GM19193 (cell line): ENCODE data around the gene NUBPL.

Experiments
- POLR2A ChIP-seq: IDR thresholded peaks from 4 replicates; pipeline ENCODE4 v1.6.1; 2011; ENCODE audit not compliant: insufficient read depth, insufficient read length; ENCODE audit errors: extremely low read depth

Gene NUBPL

DNA sequence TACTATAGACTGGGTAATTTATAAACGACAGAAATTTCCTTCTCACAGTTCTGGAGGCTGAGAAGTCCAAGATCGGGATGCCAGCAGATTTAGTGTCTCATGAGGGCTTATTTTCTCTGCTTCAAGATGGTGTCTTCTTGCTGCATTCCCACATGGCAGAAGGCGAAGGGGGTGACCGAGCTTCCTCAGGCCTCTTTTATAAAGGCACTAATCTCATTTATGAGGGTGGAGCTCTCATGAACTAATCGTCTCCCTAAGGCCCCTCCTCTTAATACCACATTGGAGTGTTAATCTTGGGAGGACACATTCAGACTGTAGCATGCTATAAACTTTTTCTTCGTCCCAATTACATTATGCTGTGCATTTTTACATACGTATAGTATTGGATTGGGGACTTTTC is 315.5 kb downstream of the NUBPL start:
- TF ChIP-seq POLR2A: no peak

DNA sequence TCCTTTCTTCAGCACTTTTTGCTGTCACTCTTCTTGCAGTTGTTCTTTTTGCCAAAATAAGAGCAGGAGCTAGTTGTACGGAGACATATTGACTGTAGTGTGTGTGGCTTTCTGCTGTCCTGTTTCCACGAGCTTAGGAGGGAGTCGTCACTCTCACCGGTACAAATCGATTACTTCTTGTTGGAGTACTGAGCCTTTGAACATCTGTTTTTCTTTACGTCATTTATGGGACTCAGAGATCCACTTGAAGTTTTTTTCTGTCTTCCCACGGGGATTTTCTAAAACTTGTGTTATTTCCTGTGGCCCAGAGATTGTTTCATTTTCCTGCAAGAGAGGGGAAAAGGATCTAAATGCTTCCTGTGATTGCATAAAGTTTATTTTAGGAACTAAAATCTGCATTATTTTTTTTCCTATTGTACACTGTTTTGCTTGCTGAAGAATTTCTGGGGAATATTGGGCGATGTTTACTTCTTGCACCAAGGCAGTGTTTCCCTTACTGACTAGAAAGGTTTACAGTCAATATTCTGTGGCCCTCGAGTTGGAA is 316.1 kb downstream of the NUBPL start:
- TF ChIP-seq POLR2A: no peak

DNA sequence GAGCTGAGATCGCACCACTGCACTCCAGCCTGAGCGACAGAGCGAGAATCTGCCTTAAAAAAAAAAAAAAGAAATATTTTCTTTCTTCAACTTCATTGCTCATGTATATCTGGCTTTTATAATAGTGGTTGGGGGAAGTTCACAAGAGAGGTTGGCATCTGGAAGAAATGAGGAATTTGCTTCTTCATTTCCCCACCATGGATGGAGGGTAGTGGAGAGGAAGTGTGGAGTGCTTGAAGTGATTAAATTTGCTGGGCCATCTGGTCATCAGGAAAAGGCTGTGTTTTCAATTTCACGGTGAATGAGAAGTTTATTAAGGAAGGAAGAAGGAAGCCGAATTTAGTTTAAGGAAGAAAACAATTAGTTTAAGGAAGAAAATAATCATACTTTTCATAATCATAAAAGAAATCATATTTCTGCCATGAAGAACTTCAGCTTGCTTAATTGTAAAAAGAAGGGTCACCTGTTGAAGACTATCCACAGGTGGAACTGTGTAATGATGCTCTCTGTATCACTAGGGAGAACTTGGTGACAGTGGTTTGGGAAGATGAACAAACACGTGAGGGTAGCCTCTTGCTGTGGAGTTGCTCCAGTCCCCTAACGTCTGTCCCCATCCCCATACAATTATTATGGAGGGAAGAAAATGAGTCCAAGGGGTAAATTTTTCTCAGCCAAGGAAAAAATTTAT is 318.6 kb downstream of the NUBPL start:
- no peak for TF ChIP-seq POLR2A

DNA sequence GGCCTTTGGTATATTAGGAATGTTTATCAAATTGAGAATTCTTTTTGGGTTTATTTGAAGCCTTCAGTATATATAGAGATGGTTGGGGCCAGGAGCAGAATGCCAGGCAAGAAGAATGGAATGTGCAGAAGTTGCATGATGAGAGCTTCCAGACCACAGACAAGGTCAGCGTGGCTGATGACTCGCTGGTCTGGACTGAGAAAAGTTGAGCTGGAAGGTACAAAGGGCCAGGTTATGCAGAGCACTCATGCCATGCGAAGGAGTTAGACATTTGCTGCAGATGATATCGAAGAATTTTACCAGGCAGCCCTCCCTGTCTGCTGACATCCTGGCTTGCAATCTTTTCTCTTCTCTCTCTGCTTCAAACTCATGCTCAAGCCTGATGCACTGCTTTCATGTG is 319.7 kb downstream of the NUBPL start:
- TF ChIP-seq POLR2A: no peak

DNA sequence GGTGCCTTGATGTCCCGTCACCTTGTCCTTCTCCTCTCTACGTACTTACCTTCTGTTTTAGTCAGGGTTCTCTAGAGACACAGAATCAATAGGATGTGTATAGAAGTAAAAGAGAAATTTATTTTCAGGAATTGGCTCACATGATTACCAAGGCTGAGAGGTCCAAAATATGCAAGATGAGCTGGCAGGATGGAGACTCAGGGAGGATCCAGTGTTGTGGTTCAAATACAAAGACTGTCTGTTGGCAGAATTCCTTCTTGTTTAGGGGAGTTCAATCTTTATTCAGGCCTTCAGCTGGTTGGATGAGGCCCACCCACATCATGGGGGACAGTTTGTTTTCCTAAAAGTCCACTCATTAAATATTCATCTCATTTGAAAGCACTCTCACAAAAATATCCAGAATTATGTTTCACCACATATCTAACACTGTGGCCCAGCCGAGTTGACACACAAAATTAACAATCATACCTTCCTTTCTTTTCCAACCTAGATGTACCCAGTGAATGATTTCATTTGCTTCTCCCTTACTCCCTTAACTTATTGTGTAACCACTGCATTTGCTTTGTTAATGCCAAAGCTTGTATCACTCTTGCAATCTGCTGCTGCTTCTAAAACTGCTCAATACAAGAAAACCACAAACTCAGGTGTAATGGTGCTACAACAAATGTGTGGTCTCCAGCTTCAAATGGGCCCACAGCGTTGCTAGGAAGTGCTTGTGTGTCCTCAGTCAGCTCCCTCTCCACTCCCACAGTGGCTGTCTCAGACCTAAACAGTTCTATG is 320.5 kb downstream of the NUBPL start:
- TF ChIP-seq POLR2A: no peak

DNA sequence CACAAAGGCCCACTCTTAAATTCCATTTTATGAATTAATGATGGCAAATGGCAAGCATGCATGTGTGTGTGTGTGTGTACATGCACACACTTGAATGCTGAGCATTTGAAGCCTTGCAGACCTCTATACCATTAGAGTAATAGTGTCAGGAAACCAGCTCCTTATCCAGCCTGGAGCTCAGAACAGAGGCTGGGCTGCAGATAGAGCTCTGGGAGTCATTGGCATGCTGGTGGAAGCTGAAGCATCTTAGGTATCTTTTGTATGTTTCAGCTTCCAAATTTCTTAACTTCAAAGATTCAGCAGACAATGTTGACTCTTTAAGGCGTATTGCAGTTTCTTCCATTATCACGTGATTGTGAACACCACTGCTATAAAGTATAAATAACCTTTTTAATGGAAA is 323.0 kb downstream of the NUBPL start:
- no peak for TF ChIP-seq POLR2A

DNA sequence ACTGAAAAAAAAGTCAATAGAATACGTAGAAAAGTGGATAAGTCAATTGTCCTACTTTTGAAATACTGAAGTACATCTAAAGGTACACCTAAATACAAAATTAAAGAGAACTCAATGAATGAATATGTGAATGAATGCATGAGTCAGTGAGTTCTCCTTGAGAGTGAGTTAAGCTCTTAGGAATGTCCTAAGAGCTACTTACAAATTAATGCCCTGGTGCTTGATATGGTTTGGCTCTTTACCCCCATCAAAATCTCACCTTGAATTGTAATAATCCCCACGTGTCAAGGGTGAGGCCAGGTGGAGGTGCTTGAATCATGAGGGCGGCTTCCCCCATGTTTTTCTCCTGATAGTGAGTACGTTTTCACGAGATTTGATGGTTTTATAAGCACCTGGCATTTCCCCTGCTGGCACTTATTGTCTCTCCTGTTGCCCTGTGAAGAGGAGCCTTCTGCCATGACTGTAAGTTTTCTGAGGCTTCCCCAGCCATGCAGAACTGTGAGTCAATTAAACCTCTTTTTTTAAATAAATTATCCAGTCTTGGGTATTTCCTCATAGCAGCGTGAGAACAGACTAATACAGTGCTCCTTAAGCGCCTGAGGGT is 323.7 kb downstream of the NUBPL start:
- no peak for TF ChIP-seq POLR2A

DNA sequence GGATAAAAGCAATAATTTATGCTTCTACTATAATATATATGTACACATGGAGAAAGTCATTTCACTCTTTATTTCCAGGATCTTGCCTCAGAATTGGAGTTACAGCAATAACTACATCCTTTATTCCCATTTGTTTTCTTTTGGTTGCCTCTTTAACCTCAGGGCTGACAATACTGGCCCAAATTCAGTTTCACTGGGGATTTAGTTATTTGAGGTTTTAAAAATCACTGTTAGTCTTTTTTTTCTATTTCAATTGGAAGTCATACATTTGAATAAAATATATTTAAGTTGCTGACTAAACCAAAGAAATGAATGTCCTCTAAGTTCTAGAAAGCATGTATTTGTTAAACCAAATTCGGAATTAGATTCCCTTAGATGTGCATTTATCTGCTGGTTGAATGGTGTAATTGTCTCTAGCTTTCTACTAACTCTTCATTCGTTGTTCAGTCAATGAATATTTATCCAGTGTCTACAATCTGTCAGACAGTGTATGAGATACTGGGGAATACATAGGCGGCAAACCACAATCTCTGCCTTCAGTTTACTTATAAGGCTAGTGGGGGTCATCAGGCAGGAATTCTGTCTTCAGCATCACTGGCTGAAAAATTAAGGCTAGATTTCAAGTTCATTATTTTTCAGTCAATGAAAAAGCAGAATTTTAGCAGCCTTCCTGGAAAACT is 325.1 kb downstream of the NUBPL start:
- no peak for TF ChIP-seq POLR2A

DNA sequence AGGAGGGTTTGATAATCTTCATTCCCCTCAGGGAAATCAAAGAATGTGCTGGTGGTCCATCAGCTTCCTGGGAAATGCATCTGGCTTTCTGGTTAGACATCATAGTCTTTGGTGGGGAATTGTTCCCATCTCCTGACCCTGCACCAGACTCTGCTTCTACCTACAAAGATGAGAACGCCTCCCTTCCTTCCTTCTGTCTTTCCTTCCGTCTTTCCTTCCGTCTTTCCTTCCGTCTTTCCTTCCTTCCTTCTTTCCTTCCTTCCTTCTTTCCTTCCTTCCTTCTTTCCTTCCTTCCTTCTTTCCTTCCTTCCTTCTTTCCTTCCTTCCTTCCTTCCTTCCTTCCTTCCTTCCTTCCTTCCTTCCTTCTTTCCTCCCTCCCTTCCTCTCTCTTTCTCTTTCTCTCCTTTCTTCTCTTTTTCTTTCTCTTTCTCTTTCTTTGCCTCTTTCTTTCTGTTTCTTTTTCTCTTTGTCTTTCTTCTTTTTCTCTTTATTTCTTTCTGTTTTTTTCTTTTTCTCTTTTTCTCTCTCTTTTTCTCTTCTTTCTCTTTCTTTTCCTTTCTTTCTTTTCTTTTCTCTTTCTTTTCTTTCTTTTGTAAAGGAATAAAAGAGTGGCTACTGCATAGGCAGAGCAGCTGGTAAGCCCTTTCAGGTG is 326.9 kb downstream of the NUBPL start:
- no peak for TF ChIP-seq POLR2A

DNA sequence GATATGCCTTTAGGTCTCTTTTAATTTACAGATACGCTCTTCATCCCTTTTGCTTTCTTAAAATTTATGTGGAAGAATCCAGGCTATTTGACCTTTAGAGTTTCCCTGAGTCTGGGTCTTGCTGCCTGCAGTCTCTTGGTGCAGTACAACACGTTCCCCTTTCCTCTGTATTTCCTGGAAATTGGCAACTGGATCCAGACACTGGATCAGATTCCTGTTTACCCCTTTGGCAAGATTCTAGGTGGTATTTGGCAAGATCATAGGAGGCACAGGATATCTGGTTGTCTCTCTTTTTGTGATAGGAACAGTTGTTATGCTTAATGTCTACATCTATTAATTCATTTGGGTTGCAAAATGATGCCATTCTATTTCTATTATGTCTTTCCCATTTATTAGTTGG is 328.1 kb downstream of the NUBPL start:
- TF ChIP-seq POLR2A: no peak

DNA sequence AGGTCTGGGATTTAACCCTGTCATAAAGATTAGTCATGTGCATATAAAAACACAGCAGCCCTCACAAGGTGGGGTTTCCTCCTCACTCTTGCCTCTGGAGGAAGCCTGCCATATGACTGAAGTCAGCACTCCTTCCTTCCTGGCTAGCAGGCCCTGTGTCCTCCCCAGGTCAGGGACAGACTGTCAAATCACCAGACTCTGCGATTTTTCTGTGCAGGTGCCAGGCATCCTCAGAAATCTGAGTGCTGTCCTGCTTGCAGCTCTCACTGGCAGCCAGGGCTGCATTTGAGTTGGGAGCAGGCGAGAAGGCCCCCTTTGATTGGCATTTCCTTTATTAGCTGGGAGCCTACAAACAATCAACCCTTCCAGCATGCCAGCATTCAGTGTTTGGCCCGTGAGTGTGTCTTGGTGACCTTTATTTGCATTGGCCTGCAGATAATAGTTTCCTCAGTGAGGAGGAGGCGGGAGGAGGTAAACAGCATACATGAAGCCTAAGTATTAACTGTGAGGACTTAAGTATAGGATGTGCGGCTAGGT is 332.1 kb downstream of the NUBPL start:
- no peak for TF ChIP-seq POLR2A

DNA sequence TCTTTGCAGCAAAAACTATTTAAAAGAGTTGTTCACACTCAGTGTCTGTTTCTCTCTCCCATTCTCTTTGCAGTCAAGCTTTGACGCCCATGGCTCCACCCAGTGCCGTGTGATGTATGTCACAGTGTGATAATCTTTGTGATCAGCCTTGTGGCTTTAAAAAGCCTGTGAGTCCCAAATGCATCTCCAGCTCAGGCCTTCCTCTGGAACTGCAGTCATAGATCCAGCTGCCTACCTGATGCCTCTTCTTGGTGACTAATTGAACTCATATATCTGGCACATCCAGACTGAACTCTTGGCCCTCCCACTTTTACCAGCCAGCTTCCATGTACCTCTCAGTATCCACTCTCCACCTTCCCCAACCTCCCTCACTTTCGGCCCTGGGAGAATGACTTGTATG is 333.1 kb downstream of the NUBPL start:
- TF ChIP-seq POLR2A: no peak

DNA sequence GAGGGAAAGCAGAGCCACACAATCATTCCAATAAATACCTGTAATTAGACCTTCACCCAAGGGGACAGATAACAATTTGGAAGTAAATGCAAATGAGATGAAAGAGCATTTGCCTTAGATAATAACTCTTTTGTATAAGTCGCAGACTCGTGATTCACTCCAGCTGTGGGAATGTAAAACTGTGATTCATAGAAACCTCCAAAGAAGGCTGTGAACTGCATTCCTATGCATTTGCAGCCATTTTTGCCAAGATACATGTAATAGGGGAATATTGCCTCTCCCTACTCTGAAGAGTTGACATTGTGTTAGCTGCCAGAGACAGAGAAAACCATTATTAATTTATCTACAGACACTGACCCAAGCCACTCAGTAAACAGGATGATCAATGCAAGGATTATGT is 334.0 kb downstream of the NUBPL start:
- TF ChIP-seq POLR2A: no peak

DNA sequence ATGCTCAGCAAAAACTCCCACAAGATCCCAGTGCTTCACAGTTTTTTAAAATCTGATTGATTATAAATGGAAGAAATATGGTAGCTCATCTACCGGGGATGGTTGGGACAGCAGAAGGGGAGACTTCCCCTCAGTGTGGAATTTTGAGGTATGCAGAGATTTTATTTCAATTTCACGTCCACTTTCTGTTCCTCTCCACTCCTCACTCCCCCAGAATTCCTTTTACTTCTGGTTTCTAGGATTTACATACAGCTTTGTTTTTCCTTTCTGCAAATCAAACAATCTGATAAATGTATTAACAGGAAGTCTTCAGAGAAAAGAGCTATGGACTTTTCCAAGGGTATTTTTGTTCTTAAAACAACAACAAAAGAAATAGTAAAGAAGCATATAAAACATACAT is 334.4 kb downstream of the NUBPL start:
- TF ChIP-seq POLR2A: no peak
